Measurements from ENCODE around the gene NGB. TPM values are rescaled to one million over a fixed set of nuclear protein-coding genes. Genes with fewer than 3 reads are reported as not detected.

Gene NGB
- total and polyA plus RNA-seq, 9 of the 15 experiments (the other 6 are each of a cell fraction or from before 2014, with no cell fraction given) = not detected

GRCh38 chr14:77296155-77296554, 25.1 kb upstream of the NGB start:
- no peaks in the 10 kb centered on the region for H3K27me3 ChIP-seq (ENCODE audit: control insufficient read depth in 2 of 2, insufficient read depth in 2 of 2, low read length in 2 of 2)
- in situ Hi-C loops (cut with MboI) (no loop called here), intact Hi-C loops (cut with micrococcal nuclease) (no loop called here)
- H3K36me3 ChIP-seq (ENCODE audit: control insufficient read depth, insufficient read depth, low read length) = peaks cover 19% of the 10 kb centered on the region; the same call in 2 of the 3 replicates
- H3K9me1 ChIP-seq (ENCODE audit: control insufficient read depth, insufficient read depth, low read length) = no peaks in the 10 kb centered on the region
- no TSS peak for BruUV-seq (replicated peaks)
- H4K20me1 ChIP-seq (replicated peaks; ENCODE audit: control insufficient read depth, insufficient read depth, low read length) = no peaks in the 10 kb centered on the region
- DNase-seq (ENCODE audit: extremely low read depth in 1 of 4, low spot score in 3 of 4) = no peak
- WGBS (ENCODE audit: insufficient coverage, low coverage, missing lambda C conversion rate) = 71% methylated on average over 13 of the region's 13 CpGs
- TF ChIP-seq RAD51 (IDR thresholded peaks at IDR 0.05; ENCODE audit: borderline replicate concordance, low read depth) (no peak), CREM (IDR thresholded peaks at IDR 0.05; ENCODE audit: low read depth) (no peak), NFIX (CRISPR knock-in tag; IDR thresholded peaks at IDR 0.05; ENCODE audit: low read depth) (peak; percentile 75), IFI16 (CRISPR knock-in tag; IDR thresholded peaks at IDR 0.05) (no peak), ZNF583 (CRISPR knock-in tag; IDR thresholded peaks at IDR 0.05) (no peak), ARID2 (IDR thresholded peaks at IDR 0.05) (no peak), ATF2 (CRISPR knock-in tag; IDR thresholded peaks at IDR 0.05) (no peak), HNRNPUL1 (IDR thresholded peaks at IDR 0.05; ENCODE audit: low read length) (no peak), IRF1 (CRISPR knock-in tag; IDR thresholded peaks at IDR 0.05; ENCODE audit: borderline replicate concordance) (no peak), SRSF9 (IDR thresholded peaks at IDR 0.05; ENCODE audit: borderline replicate concordance, low read depth, low read length) (no peak), SRF (CRISPR knock-in tag; IDR thresholded peaks at IDR 0.05) (no peak), NFIC (IDR thresholded peaks at IDR 0.05) (peak; percentile 94), ZNF77 (CRISPR knock-in tag; IDR thresholded peaks at IDR 0.05) (no peak)
- ChIA-PET POLR2A (no interaction called here), CTCF (ENCODE audit: low intra/inter-chr PET ratio) (interaction anchor here (0.7 kb wide), 1 partner anchor 148 kb away, joined by 3 read pairs; no protein-coding TSS in a partner anchor)
- H2AFZ ChIP-seq (ENCODE audit: low read depth, low read length) = no peak overlapping the region
- no peak for ATAC-seq
- no peak overlapping the region for H3K27ac ChIP-seq (ENCODE audit: extremely low read depth, low read depth, low read length)
- H3K4me3 ChIP-seq = no peak overlapping the region
- H3K4me2 ChIP-seq (ENCODE audit: insufficient read depth, low read length) = no peak overlapping the region
- no peaks in the 10 kb centered on the region for H3K9me3 ChIP-seq (replicated peaks; ENCODE audit: control insufficient read depth, insufficient read depth, low read depth, low read length)
- FAIRE-seq = no peak
- no peaks in the 10 kb centered on the region for H3K79me2 ChIP-seq (ENCODE audit: control insufficient read depth, insufficient read depth, low read length)
- no peaks in the 10 kb centered on the region for H3K4me1 ChIP-seq (replicated peaks in 1 of 2; ENCODE audit: control insufficient read depth in 2 of 2, insufficient read depth in 2 of 2, low read length in 2 of 2)
- no peak overlapping the region for H3K9ac ChIP-seq (ENCODE audit: insufficient read depth in 1 of 2, low read depth in 2 of 2, low read length in 2 of 2)
